ENCODE results near the gene SEC11A.

- TF ChIP-seq CTCF (conservative IDR thresholded peaks at IDR 0.05), result peak; percentile 78
- no peak for TF ChIP-seq ZFX (IDR thresholded peaks at IDR 0.05)
Measured at GRCh38 chr15:84658080-84658787, 57.7 kb downstream of the SEC11A start, which contains the start of gene NMB.

All from C4-2B (cell line).